H1 (cell line): ENCODE results near the gene GAS6. TPM values are rescaled to one million over a fixed set of nuclear protein-coding genes. Genes with fewer than 3 reads are reported as not detected.

Experiments used
- CTCF ChIA-PET: fragments of 300-600 bp; sonication (Branson Sonifier 250); formaldehyde crosslinking; loops from one replicate; lab custom pipeline; 2021; ENCODE audit not compliant: partially characterized antibody; lab: Charles Lee
- POLR2A ChIA-PET: fragments of 300-600 bp; sonication (Branson Sonifier 250); formaldehyde crosslinking; loops from one replicate; lab custom pipeline; 2021; ENCODE audit warnings: inconsistent platforms; ENCODE audit not compliant: partially characterized antibody; lab: Charles Lee
- DNase-seq, 2 experiments: peaks; one replicate each; pipeline versions ENCODE4 v3.0.0 to v3.0.0-alpha.2; 2010 to 2022; ENCODE audit warnings: low spot score in 2 of 2, low read depth in 1 of 2, mixed read lengths in 1 of 2
- FAIRE-seq: peaks from 2 replicates; lab custom pipeline; 2011; peaks lifted over from hg19 to GRCh38; lab: Jason Lieb, UNC
- H2AFZ ChIP-seq: 2 replicates; pipeline ENCODE4 v1.8.1; 2012; ENCODE audit warnings: low read length, inconsistent platforms
- H2AK5ac ChIP-seq: 2 replicates; pipeline ENCODE4 v1.6.1; 2013; ENCODE audit warnings: low read depth, low read length
- H2BK120ac ChIP-seq: replicated peaks from 2 replicates; pipeline ENCODE3; 2013; ENCODE audit warnings: low read depth, low read length, inconsistent platforms
- H2BK12ac ChIP-seq: 2 replicates; pipeline ENCODE4 v1.6.1; 2013; ENCODE audit warnings: low read depth, low read length
- H2BK15ac ChIP-seq: 2 replicates; pipeline ENCODE4 v1.6.1; 2013; ENCODE audit warnings: low read length
- H2BK20ac ChIP-seq: 2 replicates; pipeline ENCODE4 v1.6.1; 2013; ENCODE audit warnings: low read length
- H2BK5ac ChIP-seq: 2 replicates; pipeline ENCODE4 v1.6.1; 2013; ENCODE audit warnings: low read depth, low read length
- H3K14ac ChIP-seq: 2 replicates; pipeline ENCODE4 v1.6.1; 2013; ENCODE audit warnings: inconsistent platforms; ENCODE audit not compliant: insufficient read length
- H3K18ac ChIP-seq: 2 replicates; pipeline ENCODE4 v1.6.1; 2013; ENCODE audit warnings: low read length; ENCODE audit errors: extremely low read depth
- H3K23ac ChIP-seq: 2 replicates; pipeline ENCODE4 v1.6.1; 2013; ENCODE audit warnings: inconsistent platforms; ENCODE audit not compliant: insufficient read length
- H3K23me2 ChIP-seq: 2 replicates; pipeline ENCODE4 v1.6.1; 2013; ENCODE audit warnings: low read depth, low read length
- H3K27ac ChIP-seq: 2 replicates; pipeline ENCODE4 v1.6.1; 2011; ENCODE audit warnings: low read depth, low read length, inconsistent platforms
- H3K27me3 ChIP-seq, 4 experiments: replicated peaks in 1 of 4; 1 replicate in 1 of 4; 2 replicates in 3 of 4; pipeline versions ENCODE4 v1.6.1 to v1.8.1; 2011 to 2013; ENCODE audit warnings: low read length in 3 of 4, mild to moderate bottlenecking in 3 of 4, inconsistent platforms in 2 of 4, mixed read lengths in 2 of 4, moderate library complexity in 1 of 4; ENCODE audit not compliant: control insufficient read depth in 3 of 4, insufficient read depth in 3 of 4; ENCODE audit errors: extremely low read depth in 1 of 4
- H3K36me3 ChIP-seq, 4 experiments: 2 replicates each; pipeline versions ENCODE4 v1.6.1 to v1.8.1; 2011 to 2013; ENCODE audit warnings: mild to moderate bottlenecking in 4 of 4, low read length in 3 of 4, moderate library complexity in 2 of 4, control low read depth in 1 of 4, inconsistent platforms in 1 of 4; ENCODE audit not compliant: insufficient read depth in 4 of 4, control insufficient read depth in 2 of 4
- H3K4ac ChIP-seq: replicated peaks from 2 replicates; pipeline ENCODE3; 2013; ENCODE audit warnings: low read length, low read depth, mixed read lengths, inconsistent platforms; ENCODE audit not compliant: insufficient read length
- H3K4me1 ChIP-seq, 4 experiments: replicated peaks in 1 of 4; 1 replicate in 1 of 4; 2 replicates in 3 of 4; pipeline versions ENCODE4 v1.6.1 to v1.8.1; 2011 to 2013; ENCODE audit warnings: low read length in 3 of 4, inconsistent platforms in 2 of 4, mixed read lengths in 1 of 4; ENCODE audit not compliant: insufficient read depth in 4 of 4, control insufficient read depth in 3 of 4
- H3K4me2 ChIP-seq, 2 experiments: 2 replicates each; pipeline versions ENCODE4 v1.6.1 to v1.8.1; 2011 to 2013; ENCODE audit warnings: low read depth in 2 of 2, low read length in 2 of 2, control low read depth in 1 of 2, inconsistent platforms in 1 of 2, mild to moderate bottlenecking in 1 of 2; ENCODE audit not compliant: insufficient read depth in 1 of 2
- H3K4me3 ChIP-seq, 4 experiments: fragments of 200-600, 300-600 bp in 1 of 4; sonication (generic), shearing (Covaris generic), sonication (Bioruptor Twin) in 1 of 4; 2 replicates each; pipeline versions ENCODE4 v1.5.1 to v1.8.1; 2011 to 2016; ENCODE audit warnings: low read length in 4 of 4, low read depth in 3 of 4, control low read depth in 2 of 4, inconsistent platforms in 2 of 4, mild to moderate bottlenecking in 2 of 4, mixed read lengths in 1 of 4, moderate library complexity in 1 of 4; ENCODE audit not compliant: insufficient read depth in 2 of 4; ENCODE audit errors: extremely low read depth in 1 of 4
- H3K56ac ChIP-seq: replicated peaks from 2 replicates; pipeline ENCODE3; 2013; ENCODE audit warnings: low read depth, mild to moderate bottlenecking, mixed read lengths, low read length, inconsistent platforms; ENCODE audit not compliant: insufficient read length
- H3K79me1 ChIP-seq: 2 replicates; pipeline ENCODE4 v1.6.1; 2013; ENCODE audit warnings: low read depth, low read length, control low read depth
- H3K79me2 ChIP-seq, 2 experiments: 2 replicates each; pipeline versions ENCODE4 v1.6.1 to v1.8.1; 2012 to 2013; ENCODE audit warnings: low read length in 2 of 2, mild to moderate bottlenecking in 2 of 2, inconsistent platforms in 1 of 2; ENCODE audit not compliant: insufficient read depth in 2 of 2, control insufficient read depth in 1 of 2
- H3K9ac ChIP-seq, 4 experiments: replicated peaks in 1 of 4; 1 replicate in 1 of 4; 2 replicates in 3 of 4; pipeline versions ENCODE4 v1.6.1 to v1.8.1; 2011 to 2013; ENCODE audit warnings: low read depth in 3 of 4, low read length in 3 of 4, control low read depth in 2 of 4, mild to moderate bottlenecking in 2 of 4, moderate library complexity in 2 of 4, inconsistent platforms in 1 of 4; ENCODE audit errors: extremely low read depth in 1 of 4
- H3K9me3 ChIP-seq, 2 experiments: 2 replicates each; pipeline versions ENCODE4 v1.6.1 to v1.8.1; 2012 to 2013; ENCODE audit warnings: mild to moderate bottlenecking in 2 of 2, moderate library complexity in 2 of 2, control low read depth in 1 of 2, inconsistent platforms in 1 of 2, low read depth in 1 of 2, low read length in 1 of 2, mixed read lengths in 1 of 2; ENCODE audit not compliant: insufficient read depth in 2 of 2
- H4K20me1 ChIP-seq, 2 experiments: replicated peaks in 1 of 2; 2 replicates each; pipeline versions ENCODE3 to v1.8.1; 2011 to 2013; ENCODE audit warnings: inconsistent platforms in 2 of 2, low read length in 2 of 2, mild to moderate bottlenecking in 1 of 2; ENCODE audit not compliant: insufficient read depth in 2 of 2, control insufficient read depth in 1 of 2
- H4K5ac ChIP-seq: 2 replicates; pipeline ENCODE4 v1.6.1; 2013; ENCODE audit warnings: low read length, low read depth, mixed read lengths, inconsistent platforms; ENCODE audit not compliant: insufficient read length
- H4K8ac ChIP-seq: 2 replicates; pipeline ENCODE4 v1.8.0; 2013; ENCODE audit warnings: mild to moderate bottlenecking, moderate library complexity, low read length, inconsistent platforms; ENCODE audit not compliant: insufficient read depth; ENCODE audit errors: extremely low read depth
- H4K91ac ChIP-seq: replicated peaks from 2 replicates; pipeline ENCODE3; 2013; ENCODE audit warnings: low read length, mixed read lengths, inconsistent platforms; ENCODE audit not compliant: insufficient read length
- CBX8 ChIP-seq: fragments of 300-800, 300-1000 bp; sonication (generic); IDR thresholded peaks from 2 replicates; pipeline ENCODE4 v1.7.1; 2016; ENCODE audit warnings: low read depth, low read length, borderline replicate concordance
- E2F6 ChIP-seq: IDR thresholded peaks from 2 replicates; pipeline ENCODE4 v1.6.1; 2012; ENCODE audit warnings: inconsistent platforms
- HDAC6 ChIP-seq: IDR thresholded peaks from one replicate; pipeline ENCODE4 v1.7.1; 2012; ENCODE audit warnings: low read depth, mild to moderate bottlenecking, inconsistent platforms, low read length, moderate library complexity
- POLR2A ChIP-seq, 2 experiments: IDR thresholded peaks; 1 replicate in 1 of 2; 2 replicates in 1 of 2; pipeline ENCODE4 v1.6.1; 2011; ENCODE audit warnings: low read depth in 2 of 2, low read length in 2 of 2, mild to moderate bottlenecking in 2 of 2; ENCODE audit errors: control extremely low read depth in 1 of 2
- SP2 ChIP-seq: IDR thresholded peaks from 2 replicates; pipeline ENCODE4 v1.6.1; 2012; ENCODE audit warnings: mild to moderate bottlenecking, low read length, inconsistent platforms
- SRF ChIP-seq: IDR thresholded peaks from 2 replicates; pipeline ENCODE4 v1.6.1; 2011; ENCODE audit warnings: mild to moderate bottlenecking, low read depth, low read length, moderate library complexity
- TBP ChIP-seq: IDR thresholded peaks from 2 replicates; pipeline ENCODE4 v1.6.1; 2011; ENCODE audit warnings: low read depth, low read length, improper control_type of control experiment
- ZNF274 ChIP-seq: IDR thresholded peaks from 2 replicates; pipeline ENCODE4 v1.7.0; 2012; ENCODE audit warnings: low read length, borderline replicate concordance; ENCODE audit errors: extremely low read depth
- WGBS, 2 experiments: shearing (Covaris generic) in 1 of 2; methylation state at CpG; one replicate each; pipeline versions ENCODE4 v1.1.6 to v1.1.7; 2013 to 2015; ENCODE audit warnings: low lambda C conversion rate in 2 of 2, mixed read lengths in 2 of 2, inconsistent platforms in 1 of 2, low coverage in 1 of 2, missing lambda C conversion rate in 1 of 2; ENCODE audit not compliant: insufficient replicate concordance in 2 of 2, insufficient coverage in 1 of 2, insufficient read length in 1 of 2; ENCODE audit errors: extremely low coverage in 1 of 2, missing lambda C conversion rate in 1 of 2; 5-methylcytosine and 5-hydroxymethylcytosine counted together
- polyA plus RNA-seq, 7 experiments: library from polyadenylated mRNA; depleted of rRNA in 3 of 7; stranded (reverse) in 5 of 7; unstranded in 2 of 7; fragments of >200 nt in 5 of 7; fragments of 200-250 nt in 2 of 7; gene quantifications; 1 replicate in 5 of 7; 2 replicates in 1 of 7; 4 replicates in 1 of 7; pipeline versions ENCODE4 v1.2.1 to v1.2.3, GENCODE V29; 2011 to 2013; ENCODE audit warnings: missing spikeins in 2 of 7, mixed read lengths in 2 of 7
- total RNA-seq: library from RNA; stranded (reverse); fragmentation: NEBNext Ultra II Directional; extraction: Animal tissue kit (Norgen Biotek cat#: 25700); gene quantifications from 2 replicates; pipeline ENCODE4 v1.2.1, GENCODE V29; 2021

The GAS6 gene
- total and polyA plus RNA-seq, 2 of the 8 experiments (the other 6 are each of a cell fraction or from before 2014, with no cell fraction given): 18.6 to 31.0 TPM

GRCh38 chr13:113813749-113814434, 50.0 kb downstream of the GAS6 start:
- 0 out of 4 replicates have a peak, but pooled peaks cover 0 to 3% of the 10 kb centered on the region in 2 experiments for H3K9me3 ChIP-seq
- H2BK15ac ChIP-seq: no peak overlapping the region
- no peak overlapping the region for H2BK12ac ChIP-seq
- H3K23me2 ChIP-seq: no peaks in the 10 kb centered on the region
- H4K8ac ChIP-seq: no peak overlapping the region
- H3K18ac ChIP-seq: no peak overlapping the region
- TF ChIP-seq SP2 (no peak), ZNF274 (no peak), POLR2A (IDR thresholded peaks at IDR 0.05; ENCODE audit: control extremely low read depth in 1 of 2, low read depth in 2 of 2, low read length in 2 of 2) (no peak), SRF (no peak), HDAC6 (no peak), CBX8 (no peak), E2F6 (no peak), TBP (no peak)
- H3K79me1 ChIP-seq: no peaks in the 10 kb centered on the region
- no peak overlapping the region for H2BK20ac ChIP-seq
- no peak overlapping the region for H4K5ac ChIP-seq
- DNase-seq: no peak
- no peak overlapping the region for H3K4me2 ChIP-seq
- H3K79me2 ChIP-seq: no peaks in the 10 kb centered on the region
- H3K27me3 ChIP-seq: no peaks in the 10 kb centered on the region
- no peak overlapping the region for H2BK5ac ChIP-seq
- H3K4ac ChIP-seq: no peak overlapping the region
- no peak overlapping the region for H3K27ac ChIP-seq
- 94% methylated on average over 27 of the region's 28 CpGs; no CpG with 5 or more reads in 1 of the 2 experiments for WGBS, 2 experiments
- H4K20me1 ChIP-seq: peaks cover 0 to 2% of the 10 kb centered on the region in 2 experiments
- no peaks in the 10 kb centered on the region for H3K36me3 ChIP-seq
- POLR2A ChIA-PET: interaction anchor here (1.0 to 1.9 kb wide), 3 partner anchors 9 to 37 kb away, joined by 3 to 5 read pairs (median 4); no protein-coding TSS in a partner anchor
- no peak overlapping the region for H3K4me3 ChIP-seq
- no peak overlapping the region for H3K23ac ChIP-seq
- no peak overlapping the region for H4K91ac ChIP-seq
- no peak overlapping the region for H2AK5ac ChIP-seq
- no peak overlapping the region for H2BK120ac ChIP-seq
- H3K9ac ChIP-seq: no peak overlapping the region; a peak in 1 of 7 replicates
- H3K4me1 ChIP-seq: no peaks in the 10 kb centered on the region
- no peak overlapping the region for H3K14ac ChIP-seq
- CTCF ChIA-PET: interaction anchor here (1.1 to 2.8 kb wide), 6 partner anchors 10 to 122 kb away, joined by 3 to 24 read pairs (median 4); no protein-coding TSS in a partner anchor
- H2AFZ ChIP-seq: no peak overlapping the region
- FAIRE-seq: no peak
- no peak overlapping the region for H3K56ac ChIP-seq
